Spleen (tissue), 7 donors: ENCODE measurements around the gene VCX3A.

Experiments
- CTCF ChIP-seq, 11 experiments: fragments of 200-600 bp in 7 of 11; fragments of 450-650 bp in 4 of 11; sonication (generic) in 4 of 11; IDR thresholded peaks in 8 of 11; conservative IDR thresholded peaks in 3 of 11; 1 replicate in 7 of 11; 2 replicates in 4 of 11; pipeline versions ENCODE4 v1.4.0 to v1.8.0; 2016 to 2021; ENCODE audit warnings: antibody characterized with exemption in 11 of 11, inconsistent platforms in 4 of 11, mild to moderate bottlenecking in 1 of 11
- POLR2A ChIP-seq, 3 donors: fragments of 450-650 bp; IDR thresholded peaks; one replicate each; pipeline ENCODE4 v1.5.1; 2017; ENCODE audit warnings: antibody characterized with exemption in 3 of 3, mild to moderate bottlenecking in 1 of 3
- POLR2AphosphoS5 ChIP-seq, 3 donors: sonication (generic); formaldehyde crosslinking; IDR thresholded peaks; one replicate each; pipeline ENCODE4 v1.5.1; 2017; ENCODE audit warnings: antibody characterized with exemption in 3 of 3
- donor health status: DM: no; HTN: no; CAD: no; lungs with moderate emphysema.
- donor health status: DM: no; HTN: no; CAD: no.
- donor health status: DM: no; HTN: no; CAD: no.

- TF ChIP-seq POLR2AphosphoS5 (IDR thresholded peaks at IDR 0.05) (no peak), POLR2A (IDR thresholded peaks at IDR 0.05) (no peak), CTCF (IDR thresholded peaks at IDR 0.05 in 8 of 11, conservative IDR thresholded peaks at IDR 0.05 in 3 of 11) (no peak)
These were observed 28.5 kb downstream of the VCX3A start for GRCh38 chrX:6506444-6506843.
